Activated naive CD8-positive, alpha-beta T cell treated with anti-CD3 and anti-CD28 coated beads for 36 hours (primary cell): ENCODE results near the gene GSG1L. TPM values are rescaled to one million over a fixed set of nuclear protein-coding genes. Genes with fewer than 3 reads are reported as not detected.
A peak's percentile ranks its signal among the peaks of the same experiment; 100 is the strongest.
"Not testable (repeated sequence)": the region's sequence is repeated elsewhere in the genome, so short reads cannot be mapped to it uniquely, and the experiment has no call there.

Experiments used
- DNase-seq: peaks from one replicate; pipeline ENCODE4 v3.0.0; 2021
- H3K27ac Mint-ChIP-seq: one replicate; pipeline ENCODE4 v1.8.0; 2022; ENCODE audit warnings: mild to moderate bottlenecking, moderate library complexity, mixed read lengths
- H3K27me3 Mint-ChIP-seq: one replicate; pipeline ENCODE4 v1.8.0; 2022; ENCODE audit warnings: mild to moderate bottlenecking, mixed read lengths
- H3K36me3 Mint-ChIP-seq: one replicate; pipeline ENCODE4 v1.8.0; 2021; ENCODE audit warnings: mild to moderate bottlenecking, mixed read lengths
- H3K4me1 Mint-ChIP-seq: one replicate; pipeline ENCODE4 v1.8.0; 2021; ENCODE audit warnings: mixed read lengths
- H3K4me3 Mint-ChIP-seq: one replicate; pipeline ENCODE4 v1.8.0; 2022; ENCODE audit warnings: mild to moderate bottlenecking, moderate library complexity, mixed read lengths
- H3K9me3 Mint-ChIP-seq: one replicate; pipeline ENCODE4 v1.8.0; 2022; ENCODE audit warnings: mixed read lengths
- total RNA-seq, 2 experiments: library from RNA; stranded (reverse); gene quantifications; one replicate each; pipeline ENCODE4 v1.2.3, GENCODE V29; 2021

Gene GSG1L
- total RNA-seq, 2 experiments from 2014 or later = not detected

DNA sequence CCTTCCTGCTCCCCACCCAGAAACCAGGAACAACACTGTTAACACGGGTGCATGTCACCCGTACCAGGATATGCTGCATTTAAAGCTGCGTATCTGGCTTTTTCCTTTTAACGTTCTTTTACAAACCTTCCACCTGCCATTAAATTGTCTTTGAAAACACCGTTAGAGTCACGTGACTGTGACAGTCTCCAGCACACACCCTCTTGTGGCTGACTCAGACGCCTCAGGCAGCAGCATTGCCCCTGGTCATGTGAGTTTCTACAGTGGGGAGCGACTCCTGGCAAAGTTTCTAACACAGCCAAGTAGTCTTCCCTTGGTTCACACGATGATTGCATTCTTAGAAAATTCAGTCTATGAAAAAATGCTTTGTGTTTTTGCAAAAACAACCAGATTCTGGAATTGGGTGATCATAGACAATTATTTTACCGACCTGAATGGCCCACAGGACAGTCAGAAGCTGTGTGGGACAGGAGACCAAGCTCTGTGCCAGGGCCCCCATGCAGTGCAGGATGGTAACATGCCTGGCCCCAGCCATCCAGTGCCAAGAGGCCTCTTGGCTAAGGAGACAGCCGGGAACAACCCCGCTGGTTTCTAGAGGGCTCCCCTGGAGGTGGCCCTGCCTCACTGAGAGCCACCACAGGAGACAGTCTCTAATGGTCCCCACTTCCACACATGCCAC is 314.5 kb downstream of the GSG1L start:
- Mint-ChIP-seq H3K4me1 (peaks cover 4% of the 10 kb centered on the region), H3K9me3 (no peaks in the 10 kb centered on the region), H3K36me3 (peaks cover 4% of the 10 kb centered on the region), H3K4me3 (no peak overlapping the region), H3K27me3 (no peaks in the 10 kb centered on the region), H3K27ac (no peak overlapping the region)
- peak; percentile 18 for DNase-seq

DNA sequence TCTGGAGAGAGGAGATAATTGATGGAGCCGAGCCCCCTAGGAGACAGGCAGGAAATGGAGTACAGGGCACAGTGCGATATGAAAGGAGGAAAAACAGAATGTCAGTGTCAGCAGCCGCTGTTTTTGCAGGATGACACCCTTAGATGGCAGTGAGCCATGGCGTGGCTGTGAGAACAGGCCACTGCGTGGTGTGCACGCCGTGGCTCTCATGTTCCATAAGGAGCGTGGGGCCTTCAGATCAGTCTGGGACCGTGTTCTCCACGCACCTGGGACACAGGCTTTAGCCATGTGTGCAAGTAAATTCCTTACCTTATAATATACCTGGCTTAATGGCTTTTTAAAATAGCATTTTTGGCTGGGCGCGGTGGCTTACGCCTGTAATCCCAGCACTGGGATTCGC is 315.6 kb downstream of the GSG1L start:
- DNase-seq = no peak
- Mint-ChIP-seq H3K27me3 (no peaks in the 10 kb centered on the region), H3K36me3 (peaks cover 6% of the 10 kb centered on the region), H3K9me3 (no peaks in the 10 kb centered on the region), H3K27ac (no peak overlapping the region), H3K4me1 (peaks cover 4% of the 10 kb centered on the region), H3K4me3 (no peak overlapping the region)

DNA sequence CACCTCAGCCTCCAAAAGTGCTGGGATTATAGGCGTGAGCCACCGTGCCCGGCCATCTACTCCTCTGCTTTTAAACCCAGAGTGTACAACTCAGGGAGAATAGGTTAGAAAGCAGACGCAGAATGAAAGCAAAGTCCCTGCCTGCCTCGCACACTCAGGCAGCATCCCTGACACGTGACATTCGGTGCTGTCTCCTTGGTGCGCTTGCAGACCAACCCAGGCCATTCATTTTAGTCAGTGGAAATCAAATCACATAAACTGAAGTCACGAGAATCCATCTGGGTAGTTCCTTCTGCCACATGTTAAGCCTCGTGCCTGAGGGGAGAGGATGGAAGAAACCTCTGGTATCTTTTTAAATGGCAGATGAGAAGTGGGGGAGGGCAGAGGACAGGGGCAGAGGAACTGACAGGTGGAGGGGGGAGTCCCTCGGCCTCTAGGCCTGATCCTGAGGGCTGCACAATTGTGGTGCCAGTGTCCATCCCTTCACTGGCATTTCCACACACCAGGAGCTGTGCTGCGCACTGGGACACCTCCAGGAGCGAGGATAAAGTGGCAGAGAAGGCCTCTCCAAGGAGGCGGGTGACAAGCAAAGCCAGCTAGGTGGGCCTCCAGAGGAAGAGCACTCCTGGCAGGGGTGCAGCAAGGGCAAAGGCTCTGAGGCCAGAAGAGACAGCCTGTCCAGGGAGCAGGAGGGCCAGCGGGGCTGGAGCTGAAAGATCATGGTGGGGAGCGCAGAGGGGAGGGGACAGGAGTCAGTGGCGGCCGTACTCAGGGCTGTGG is 317.2 kb downstream of the GSG1L start:
- Mint-ChIP-seq H3K27me3 (no peaks in the 10 kb centered on the region), H3K27ac (no peak overlapping the region), H3K4me3 (no peak overlapping the region), H3K9me3 (no peaks in the 10 kb centered on the region), H3K36me3 (peaks cover 7% of the 10 kb centered on the region), H3K4me1 (peaks cover 4% of the 10 kb centered on the region)
- DNase-seq = no peak

DNA sequence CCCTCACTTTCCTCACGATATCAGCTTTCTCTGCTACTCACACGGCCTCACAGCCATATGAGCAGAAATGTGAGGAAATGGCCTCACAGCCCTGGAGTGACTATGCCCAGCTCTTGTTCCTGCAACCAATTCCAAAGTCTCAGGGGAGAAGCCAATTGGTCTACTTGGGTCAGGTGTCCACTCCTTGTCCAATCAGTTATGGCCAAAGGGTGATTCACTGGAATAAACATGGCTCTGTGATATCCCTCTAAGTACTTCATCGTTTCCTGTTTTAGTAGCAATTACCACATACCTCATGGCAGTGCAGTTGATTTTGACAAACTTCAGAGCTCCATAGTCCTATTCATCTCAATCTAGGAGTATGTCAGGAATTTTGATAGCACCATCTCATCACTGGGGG is 318.2 kb downstream of the GSG1L start:
- no peaks in the 10 kb centered on the region for H3K9me3 Mint-ChIP-seq
- H3K27me3 Mint-ChIP-seq = no peaks in the 10 kb centered on the region
- peaks cover 9% of the 10 kb centered on the region for H3K36me3 Mint-ChIP-seq
- peaks cover 4% of the 10 kb centered on the region for H3K4me1 Mint-ChIP-seq
- no peak overlapping the region for H3K4me3 Mint-ChIP-seq
- DNase-seq = no peak
- H3K27ac Mint-ChIP-seq = no peak overlapping the region

DNA sequence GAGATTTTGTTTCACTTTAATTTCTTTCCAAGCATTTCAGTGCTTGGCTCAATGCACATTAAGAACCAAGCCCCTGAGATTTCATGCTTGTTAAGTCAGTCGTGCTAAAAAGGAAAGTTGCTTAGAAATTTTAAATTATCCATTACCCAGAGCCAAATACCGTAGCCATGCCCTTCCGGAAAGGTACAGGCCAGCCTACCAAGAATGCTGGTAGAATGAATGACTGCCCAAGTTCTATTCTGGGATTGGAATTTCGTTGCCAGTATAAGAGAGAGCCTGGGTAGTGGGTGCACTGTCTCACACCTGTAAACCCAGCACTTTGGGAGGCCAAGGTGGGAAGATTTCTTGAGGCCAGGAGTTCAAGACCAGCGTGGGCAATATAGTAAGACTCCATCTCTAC is 319.6 kb downstream of the GSG1L start:
- H3K27ac Mint-ChIP-seq = no peak overlapping the region
- peaks cover 7% of the 10 kb centered on the region for H3K36me3 Mint-ChIP-seq
- H3K27me3 Mint-ChIP-seq = no peaks in the 10 kb centered on the region
- H3K4me1 Mint-ChIP-seq = peaks cover 3% of the 10 kb centered on the region
- no peak for DNase-seq
- H3K9me3 Mint-ChIP-seq = no peaks in the 10 kb centered on the region
- H3K4me3 Mint-ChIP-seq = no peak overlapping the region

DNA sequence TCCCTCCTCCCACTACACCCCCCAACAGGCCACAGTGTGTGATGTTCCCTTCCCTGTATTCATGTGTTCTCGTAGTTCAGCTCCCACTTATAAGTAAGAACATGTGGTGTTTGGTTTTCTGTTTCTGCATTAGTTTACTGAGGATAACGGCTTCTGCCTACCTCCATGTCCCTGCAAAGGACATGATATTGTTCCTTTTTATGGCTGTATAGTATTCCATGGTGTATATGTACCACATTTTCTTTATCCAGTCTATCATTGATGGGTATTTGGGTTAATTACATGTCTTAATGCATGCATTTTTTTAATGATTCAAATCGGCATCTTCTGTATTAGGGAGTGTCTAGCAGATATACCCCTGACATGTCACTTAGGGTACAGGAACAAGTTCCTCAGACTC is 320.5 kb downstream of the GSG1L start:
- H3K9me3 Mint-ChIP-seq, H3K27ac Mint-ChIP-seq, H3K36me3 Mint-ChIP-seq, H3K4me3 Mint-ChIP-seq, DNase-seq, H3K27me3 Mint-ChIP-seq, H3K4me1 Mint-ChIP-seq: not testable (repeated sequence)

DNA sequence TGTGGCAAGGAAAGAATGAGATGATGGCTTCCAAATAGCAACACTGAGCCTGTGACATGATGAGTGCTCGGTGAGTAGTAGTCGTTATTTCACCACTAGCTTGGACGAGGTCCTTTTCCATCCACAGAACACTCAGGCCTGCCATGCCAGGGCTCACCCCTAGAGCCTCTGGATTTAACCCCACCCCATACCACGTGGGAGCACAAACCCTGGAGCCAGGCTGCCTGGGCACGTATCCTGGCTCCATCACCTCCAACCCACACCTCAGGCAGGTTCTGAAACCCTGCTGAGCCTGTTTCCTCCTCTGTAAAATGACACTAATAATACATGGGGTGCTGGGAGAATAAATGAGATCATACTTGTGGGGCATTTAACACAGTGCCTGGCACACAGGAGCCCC is 321.2 kb downstream of the GSG1L start:
- no peak for DNase-seq
- Mint-ChIP-seq H3K4me1 (no peaks in the 10 kb centered on the region), H3K4me3 (no peak overlapping the region), H3K36me3 (peaks cover 7% of the 10 kb centered on the region), H3K27me3 (no peaks in the 10 kb centered on the region), H3K27ac (no peak overlapping the region), H3K9me3 (no peaks in the 10 kb centered on the region)

DNA sequence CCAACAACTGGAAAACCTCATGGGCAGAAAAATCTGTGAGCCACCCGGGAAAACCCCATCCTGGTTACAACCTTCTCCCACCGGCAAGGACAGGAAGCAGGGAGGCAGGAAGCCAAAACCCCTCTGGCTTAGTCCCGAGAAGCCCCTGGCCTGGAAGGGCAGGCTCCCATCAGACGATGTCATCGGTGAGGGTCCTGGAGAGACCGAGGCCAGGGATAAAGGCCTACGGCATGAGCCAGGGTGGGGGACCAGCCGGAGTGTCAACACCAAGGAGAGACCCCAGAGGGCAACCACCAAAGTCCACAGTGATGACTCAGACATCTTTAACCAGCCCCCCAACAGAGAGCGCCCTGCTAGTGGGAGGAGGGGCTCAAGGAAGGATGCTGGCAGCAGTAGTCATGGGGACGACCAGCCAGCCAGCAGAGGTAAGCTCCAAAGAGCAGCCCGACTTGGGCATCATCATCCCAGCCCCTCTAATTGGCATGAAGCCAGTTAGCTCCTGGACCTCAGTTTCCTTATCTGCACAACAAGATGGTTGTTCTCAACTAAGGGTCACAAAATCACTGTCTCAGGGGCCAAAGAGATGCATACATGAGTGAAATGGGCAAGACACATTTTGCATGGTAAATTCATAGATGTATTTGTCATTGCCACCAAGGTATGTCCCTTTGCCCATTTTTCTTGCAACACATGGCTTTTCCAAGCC is 322.9 kb downstream of the GSG1L start:
- Mint-ChIP-seq H3K36me3 (peaks cover 7% of the 10 kb centered on the region), H3K27ac (no peak overlapping the region), H3K27me3 (no peaks in the 10 kb centered on the region), H3K4me3 (no peak overlapping the region), H3K4me1 (no peaks in the 10 kb centered on the region), H3K9me3 (no peaks in the 10 kb centered on the region)
- no peak for DNase-seq

DNA sequence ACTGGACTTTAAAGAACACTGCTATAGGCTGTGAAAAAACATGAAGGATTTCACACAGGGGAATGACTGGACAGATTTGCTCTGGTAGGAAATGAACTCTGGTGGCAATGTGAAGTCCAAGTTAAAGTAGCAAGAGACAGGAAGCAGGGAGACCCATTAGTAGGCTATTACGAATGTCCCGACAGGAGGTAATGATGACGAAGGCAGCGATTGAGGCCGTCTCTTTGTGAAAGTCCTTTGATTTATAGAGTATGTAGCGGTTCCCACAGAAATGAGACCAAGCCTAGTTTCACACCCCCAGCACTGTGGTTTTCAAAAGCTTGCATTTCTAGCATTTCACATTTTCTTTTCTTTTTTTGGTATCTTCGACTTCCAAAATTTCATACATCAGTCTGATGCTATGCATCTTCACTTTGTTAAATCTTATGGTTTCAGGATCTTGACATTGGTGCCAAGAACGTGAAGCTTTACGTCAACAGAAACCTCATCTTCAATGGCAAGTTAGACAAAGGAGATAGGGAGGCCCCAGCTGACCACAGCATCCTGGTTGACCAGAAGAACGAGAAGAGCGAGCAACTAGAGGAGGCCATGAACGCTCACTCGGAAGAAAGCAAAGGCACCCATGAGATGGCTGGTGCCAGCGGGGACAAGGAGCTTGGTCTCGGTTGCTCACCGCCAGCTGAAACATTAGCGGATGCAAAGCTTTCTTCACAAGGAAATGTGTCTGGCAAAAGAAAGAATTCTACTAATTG is 323.7 kb downstream of the GSG1L start:
- Mint-ChIP-seq H3K27ac (no peak overlapping the region), H3K4me3 (no peak overlapping the region), H3K36me3 (peaks cover 10% of the 10 kb centered on the region), H3K27me3 (no peaks in the 10 kb centered on the region), H3K9me3 (no peaks in the 10 kb centered on the region), H3K4me1 (no peaks in the 10 kb centered on the region)
- no peak for DNase-seq

DNA sequence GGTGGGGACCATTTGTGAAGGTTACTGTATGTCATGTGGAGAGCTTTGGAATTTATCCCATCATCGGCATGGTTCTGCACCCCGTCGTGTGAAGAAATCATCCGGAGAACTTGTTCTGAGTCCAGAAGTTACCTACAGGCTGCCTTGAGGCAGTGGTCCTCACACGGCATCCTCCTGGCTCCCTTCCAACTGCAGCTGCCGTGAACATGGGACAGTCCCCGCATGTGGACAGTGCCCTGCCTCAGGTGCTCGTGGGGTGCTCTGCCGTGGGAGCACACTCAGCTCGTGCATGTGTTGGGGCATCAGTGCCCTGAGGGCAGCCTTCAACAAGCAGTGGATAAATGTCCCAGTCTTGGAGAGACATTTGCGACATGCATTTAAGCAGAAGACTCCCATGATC is 324.9 kb downstream of the GSG1L start:
- Mint-ChIP-seq H3K27me3 (no peaks in the 10 kb centered on the region), H3K27ac (no peak overlapping the region), H3K4me3 (no peak overlapping the region)

More for the DNA sequence above, 324.9 kb downstream of the GSG1L start:
- DNase-seq = no peak
- H3K4me1 Mint-ChIP-seq = no peaks in the 10 kb centered on the region
- no peaks in the 10 kb centered on the region for H3K9me3 Mint-ChIP-seq
- peaks cover 10% of the 10 kb centered on the region for H3K36me3 Mint-ChIP-seq

Other genes starting within 250 kb of the GSG1L start
- 100 to 1,000 TPM; 234 to 241 TPM for gene XPO6, start 148.3 kb upstream of the GSG1L start, total RNA-seq
- 1 to 10 TPM; 8.5 to 9.7 TPM for gene SBK1, start 228.8 kb upstream of the GSG1L start, total RNA-seq